PC-3 (cell line): ENCODE measurements around the gene SEMA6B. TPM values are rescaled to one million over a fixed set of nuclear protein-coding genes. Genes with fewer than 3 reads are reported as not detected.

Experiments
- ATAC-seq: fragments of 200-7000 bp; cut with Tn5 transposase; 2 replicates; pipeline ENCODE4 v1.9.1; 2020; ENCODE audit warnings: mild to moderate bottlenecking, moderate library complexity
- BruUV-seq: library from RNA; stranded (reverse); fragments of 400-500 nt; replicated peaks from 2 replicates; lab custom pipeline; 2021; lab: Mats Ljungman, UMichigan
- CTCF ChIA-PET: fragments of 300-600 bp; sonication (Branson Sonifier 250); formaldehyde crosslinking; loops from one replicate; lab custom pipeline; 2022; ENCODE audit warnings: antibody characterized with exemption; lab: Charles Lee
- POLR2A ChIA-PET: fragments of 300-600 bp; sonication (Branson Sonifier 250); formaldehyde crosslinking; loops from one replicate; lab custom pipeline; 2022; ENCODE audit warnings: antibody characterized with exemption; ENCODE audit not compliant: unreplicated experiment; lab: Charles Lee
- DNase-seq: peaks from one replicate; pipeline ENCODE4 v3.0.0-alpha.2; 2015
- H2AFZ ChIP-seq: fragments of 300-600 bp; sonication (generic); 2 replicates; pipeline ENCODE4 v1.6.0; 2016; ENCODE audit warnings: antibody characterized with exemption, low read length
- H3F3A ChIP-seq: fragments of 300-600 bp; sonication (generic); one replicate; pipeline ENCODE4 v1.6.0; 2017; ENCODE audit warnings: antibody characterized with exemption, low read length, control low read depth, mild to moderate bottlenecking; ENCODE audit not compliant: unreplicated experiment
- H3K27ac ChIP-seq: fragments of 300-600 bp; sonication (generic); 2 replicates; pipeline ENCODE4 v1.5.1; 2016; ENCODE audit warnings: mild to moderate bottlenecking, low read length
- H3K27me3 ChIP-seq: fragments of 300-600 bp; sonication (generic); 2 replicates; pipeline ENCODE4 v1.6.1; 2016; ENCODE audit warnings: low read length, mixed read lengths
- H3K36me3 ChIP-seq: fragments of 300-600 bp; sonication (generic); 2 replicates; pipeline ENCODE4 v1.6.1; 2016; ENCODE audit warnings: low read depth, mixed run types, low read length, mixed read lengths
- H3K4me1 ChIP-seq: fragments of 300-600 bp; sonication (generic); 2 replicates; pipeline ENCODE4 v1.5.1; 2016; ENCODE audit warnings: low read length; ENCODE audit not compliant: insufficient read depth
- H3K4me2 ChIP-seq: fragments of 300-600 bp; sonication (generic); 2 replicates; pipeline ENCODE4 v1.6.0; 2016; ENCODE audit warnings: low read length
- H3K4me3 ChIP-seq: fragments of 300-600 bp; sonication (generic); 2 replicates; pipeline ENCODE4 v1.5.1; 2016; ENCODE audit warnings: mild to moderate bottlenecking, low read length, mixed read lengths
- H3K79me2 ChIP-seq: fragments of 300-600 bp; sonication (generic); 2 replicates; pipeline ENCODE4 v1.6.1; 2017; ENCODE audit warnings: low read length, mixed read lengths
- H3K9ac ChIP-seq: fragments of 300-600 bp; sonication (generic); 2 replicates; pipeline ENCODE4 v1.6.0; 2016; ENCODE audit warnings: mild to moderate bottlenecking, low read length
- H3K9me2 ChIP-seq: fragments of 300-600 bp; sonication (generic); replicated peaks from 2 replicates; pipeline ENCODE4 v1.6.1; 2016; ENCODE audit warnings: mixed run types, low read length, mixed read lengths
- H3K9me3 ChIP-seq: fragments of 300-600 bp; sonication (generic); 2 replicates; pipeline ENCODE4 v1.6.1; 2016; ENCODE audit warnings: low read length, mixed read lengths
- H4K20me1 ChIP-seq: fragments of 300-600 bp; sonication (generic); 2 replicates; pipeline ENCODE4 v1.6.1; 2016; ENCODE audit warnings: low read length, mixed read lengths
- EZH2 ChIP-seq: fragments of 300-600 bp; sonication (generic); IDR thresholded peaks from one replicate; pipeline ENCODE4 v1.6.1; 2017; ENCODE audit warnings: antibody characterized with exemption, mild to moderate bottlenecking, low read length; ENCODE audit not compliant: unreplicated experiment
- EZH2phosphoT487 ChIP-seq: fragments of 300-600 bp; sonication (generic); IDR thresholded peaks from 2 replicates; pipeline ENCODE4 v1.6.1; 2018; ENCODE audit warnings: mild to moderate bottlenecking, antibody characterized with exemption, low read length, borderline replicate concordance
- intact Hi-C: fragments of 100-400 bp; cut with micrococcal nuclease; formaldehyde crosslinking; loops from 2 replicates; pipeline ENCODE4 v1.9.0; 2023
- total RNA-seq: library from RNA; depleted of rRNA; stranded (reverse); fragments of >200 nt; gene quantifications from 2 replicates; pipeline ENCODE4 v1.2.3, GENCODE V29; 2014
- TF ChIP-seq, protein P1 (sequence below): fragments of 300-600 bp; sonication (generic); conservative IDR thresholded peaks from 2 replicates; pipeline ENCODE4 v1.5.1; 2017; ENCODE audit warnings: antibody characterized with exemption, low read depth, mild to moderate bottlenecking, low read length

Gene SEMA6B
- total RNA-seq, 1 experiment from 2014 or later: 9.0 TPM

DNA sequence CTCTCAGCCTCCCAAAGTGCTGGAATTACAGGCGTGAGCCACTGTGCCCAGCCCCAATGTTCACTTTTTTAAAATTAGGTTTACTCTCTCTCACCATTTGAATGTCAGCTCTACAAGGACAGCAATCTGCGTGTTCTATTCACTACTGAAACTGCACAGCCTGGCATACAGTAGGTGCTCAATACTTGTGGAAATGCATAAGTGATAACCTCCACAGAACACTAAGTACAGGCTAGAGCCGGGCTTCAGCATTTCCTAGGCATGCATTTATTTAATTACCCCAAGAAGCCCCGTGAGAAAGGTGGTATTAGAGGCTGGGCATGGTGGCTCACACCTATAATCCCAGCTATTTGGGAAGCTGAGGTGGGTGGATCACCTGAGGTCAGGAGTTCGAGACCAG lies 46.7 kb upstream of the SEMA6B start:
- no peak overlapping the region for H3K4me3 ChIP-seq
- H3K9me3 ChIP-seq: no peaks in the 10 kb centered on the region
- no peak overlapping the region for H3K4me2 ChIP-seq
- H3K27ac ChIP-seq: no peak overlapping the region
- H2AFZ ChIP-seq: no peak overlapping the region
- POLR2A ChIA-PET: no interaction called here
- DNase-seq (no peak), ATAC-seq (no peak)
- no peaks in the 10 kb centered on the region for H3K36me3 ChIP-seq
- CTCF ChIA-PET: no interaction called here
- no peaks in the 10 kb centered on the region for H3F3A ChIP-seq
- peaks cover 7% of the 10 kb centered on the region; the same call in 1 of the 2 replicates for H3K27me3 ChIP-seq
- intact Hi-C loops: no loop called here
- no peak overlapping the region for H3K9ac ChIP-seq
- H3K9me2 ChIP-seq: no peaks in the 10 kb centered on the region
- TF ChIP-seq, protein P1, sequence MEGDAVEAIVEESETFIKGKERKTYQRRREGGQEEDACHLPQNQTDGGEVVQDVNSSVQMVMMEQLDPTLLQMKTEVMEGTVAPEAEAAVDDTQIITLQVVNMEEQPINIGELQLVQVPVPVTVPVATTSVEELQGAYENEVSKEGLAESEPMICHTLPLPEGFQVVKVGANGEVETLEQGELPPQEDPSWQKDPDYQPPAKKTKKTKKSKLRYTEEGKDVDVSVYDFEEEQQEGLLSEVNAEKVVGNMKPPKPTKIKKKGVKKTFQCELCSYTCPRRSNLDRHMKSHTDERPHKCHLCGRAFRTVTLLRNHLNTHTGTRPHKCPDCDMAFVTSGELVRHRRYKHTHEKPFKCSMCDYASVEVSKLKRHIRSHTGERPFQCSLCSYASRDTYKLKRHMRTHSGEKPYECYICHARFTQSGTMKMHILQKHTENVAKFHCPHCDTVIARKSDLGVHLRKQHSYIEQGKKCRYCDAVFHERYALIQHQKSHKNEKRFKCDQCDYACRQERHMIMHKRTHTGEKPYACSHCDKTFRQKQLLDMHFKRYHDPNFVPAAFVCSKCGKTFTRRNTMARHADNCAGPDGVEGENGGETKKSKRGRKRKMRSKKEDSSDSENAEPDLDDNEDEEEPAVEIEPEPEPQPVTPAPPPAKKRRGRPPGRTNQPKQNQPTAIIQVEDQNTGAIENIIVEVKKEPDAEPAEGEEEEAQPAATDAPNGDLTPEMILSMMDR: no peak
- no peak for TF ChIP-seq EZH2
- TF ChIP-seq EZH2phosphoT487: no peak
- no TSS peak for BruUV-seq
- H3K4me1 ChIP-seq: no peaks in the 10 kb centered on the region
- H4K20me1 ChIP-seq: no peaks in the 10 kb centered on the region
- no peaks in the 10 kb centered on the region for H3K79me2 ChIP-seq

DNA sequence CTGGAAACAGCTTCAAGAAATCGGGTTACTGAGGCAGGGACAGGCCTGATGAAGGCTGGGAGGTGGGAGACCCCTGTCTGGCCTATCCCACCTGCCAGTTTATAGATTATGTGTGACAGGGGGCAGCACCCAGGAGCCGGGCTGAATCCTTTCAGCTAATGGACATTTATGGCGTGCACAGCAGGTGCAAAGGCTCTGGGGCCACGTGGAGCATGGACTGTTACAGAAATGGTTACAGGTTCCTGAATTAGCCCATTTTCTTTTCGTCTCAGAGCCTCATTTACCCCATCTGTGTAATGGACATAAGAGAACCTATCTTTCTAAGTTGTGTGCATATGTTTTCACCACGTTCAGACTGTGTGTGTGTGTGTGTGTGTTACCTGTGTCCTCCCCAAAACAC lies 45.4 kb upstream of the SEMA6B start:
- ChIA-PET POLR2A (no interaction called here), CTCF (no interaction called here)
- no peaks in the 10 kb centered on the region for H3K36me3 ChIP-seq
- TF ChIP-seq EZH2 (no peak), EZH2phosphoT487 (no peak)
- TF ChIP-seq, protein P1: no peak
- H3K27me3 ChIP-seq: 0 out of 2 replicates have a peak, but pooled peaks cover 4% of the 10 kb centered on the region
- H3K4me2 ChIP-seq: no peak overlapping the region
- no peaks in the 10 kb centered on the region for H3K9me3 ChIP-seq
- H3K4me3 ChIP-seq: no peak overlapping the region
- H3K79me2 ChIP-seq: no peaks in the 10 kb centered on the region
- no peak overlapping the region for H3K27ac ChIP-seq
- H4K20me1 ChIP-seq: no peaks in the 10 kb centered on the region
- no peaks in the 10 kb centered on the region for H3K9me2 ChIP-seq
- BruUV-seq: no TSS peak
- intact Hi-C loops: no loop called here
- H3K9ac ChIP-seq: no peak overlapping the region
- DNase-seq: no peak
- no peak for ATAC-seq
- H3F3A ChIP-seq: no peaks in the 10 kb centered on the region
- H2AFZ ChIP-seq: no peak overlapping the region
- H3K4me1 ChIP-seq: no peaks in the 10 kb centered on the region

DNA sequence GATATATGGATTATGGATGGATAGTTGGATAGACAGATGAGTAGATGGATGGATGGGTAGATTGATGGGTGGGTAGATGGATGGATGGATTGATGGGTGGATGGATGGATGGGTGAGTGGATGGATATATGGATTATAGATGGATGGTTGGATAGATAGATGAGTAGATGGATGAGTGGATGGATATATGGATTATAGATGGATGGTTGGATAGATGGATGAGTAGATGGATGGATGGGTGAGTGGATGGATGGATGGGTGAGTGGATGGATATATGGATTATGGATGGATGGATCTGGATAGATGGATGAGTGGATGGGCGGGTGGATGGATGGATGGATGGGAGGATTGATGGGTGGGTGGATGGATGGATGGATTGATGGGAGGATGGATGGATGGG lies 43.4 kb upstream of the SEMA6B start:
- H3K27me3 ChIP-seq: 0 out of 2 replicates have a peak, but pooled peaks cover 4% of the 10 kb centered on the region

More for the DNA sequence above, 43.4 kb upstream of the SEMA6B start:
- Histone ChIP-seq H4K20me1 (no peaks in the 10 kb centered on the region), H3K4me1 (peaks cover 4% of the 10 kb centered on the region; the same call in 1 of the 2 replicates), H3K4me2 (no peak overlapping the region), H3K27ac (no peak overlapping the region), H3K36me3 (no peaks in the 10 kb centered on the region), H3K9me2 (no peaks in the 10 kb centered on the region), H3F3A (no peaks in the 10 kb centered on the region), H3K9me3 (no peaks in the 10 kb centered on the region), H3K79me2 (no peaks in the 10 kb centered on the region), H3K9ac (no peak overlapping the region), H2AFZ (no peak overlapping the region), H3K4me3 (no peak overlapping the region)
- ChIA-PET CTCF (no interaction called here), POLR2A (no interaction called here)
- no TSS peak for BruUV-seq
- DNase-seq (no peak), ATAC-seq (no peak)
- TF ChIP-seq EZH2phosphoT487: no peak
- TF ChIP-seq, protein P1: no peak
- no peak for TF ChIP-seq EZH2
- intact Hi-C loops: no loop called here
